Keratinocyte (primary cell): ENCODE results near the gene LSP1. TPM values are rescaled to one million over a fixed set of nuclear protein-coding genes. Genes with fewer than 3 reads are reported as not detected.

Experiments
- DNase-seq: peaks from one replicate; pipeline ENCODE4 v3.0.0-alpha.2; 2011; ENCODE audit warnings: low read depth, missing footprints, low spot score
- FAIRE-seq: peaks from 2 replicates; lab custom pipeline; 2011; peaks lifted over from hg19 to GRCh38; lab: Jason Lieb, UNC
- H2AFZ ChIP-seq: 2 replicates; pipeline ENCODE4 v1.6.0; 2012; ENCODE audit warnings: low read length, control low read depth, inconsistent platforms; ENCODE audit not compliant: control insufficient read depth
- H3K27ac ChIP-seq: 2 replicates; pipeline ENCODE4 v1.5.1; 2011; ENCODE audit warnings: low read length; ENCODE audit not compliant: control insufficient read depth, insufficient read depth
- H3K27me3 ChIP-seq: 3 replicates; pipeline ENCODE4 v1.6.0; 2011; ENCODE audit warnings: low read length; ENCODE audit not compliant: control insufficient read depth, insufficient read depth; ENCODE audit errors: extremely low read depth
- H3K36me3 ChIP-seq, 2 experiments: 2 replicates in 1 of 2; 3 replicates in 1 of 2; pipeline ENCODE4 v1.5.1; 2011; ENCODE audit warnings: low read length in 2 of 2, mild to moderate bottlenecking in 1 of 2; ENCODE audit not compliant: control insufficient read depth in 2 of 2, insufficient read depth in 2 of 2; ENCODE audit errors: extremely low read depth in 1 of 2
- H3K4me1 ChIP-seq: 3 replicates; pipeline ENCODE4 v1.5.1; 2011; ENCODE audit warnings: low read length; ENCODE audit not compliant: control insufficient read depth, insufficient read depth; ENCODE audit errors: extremely low read depth
- H3K4me2 ChIP-seq: 3 replicates; pipeline ENCODE4 v1.6.0; 2011; ENCODE audit warnings: low read depth, low read length; ENCODE audit not compliant: control insufficient read depth, insufficient read depth; ENCODE audit errors: extremely low read depth
- H3K4me3 ChIP-seq, 3 experiments: fragments of 200-600 bp in 1 of 3; sonication (generic) in 1 of 3; 2 replicates in 2 of 3; 3 replicates in 1 of 3; pipeline ENCODE4 v1.5.1; 2011 to 2016; ENCODE audit warnings: low read length in 3 of 3, mild to moderate bottlenecking in 3 of 3, control low read depth in 2 of 3, inconsistent platforms in 1 of 3, low read depth in 1 of 3, mixed read lengths in 1 of 3, mixed run types in 1 of 3, moderate library complexity in 1 of 3; ENCODE audit not compliant: control insufficient read depth in 2 of 3, insufficient read depth in 2 of 3; ENCODE audit errors: extremely low read depth in 1 of 3
- H3K79me2 ChIP-seq: 2 replicates; pipeline ENCODE4 v1.6.0; 2012; ENCODE audit warnings: low read length; ENCODE audit not compliant: control insufficient read depth, insufficient read depth
- H3K9ac ChIP-seq: 3 replicates; pipeline ENCODE4 v1.6.0; 2011; ENCODE audit warnings: low read length; ENCODE audit not compliant: control insufficient read depth, insufficient read depth; ENCODE audit errors: extremely low read depth
- H3K9me1 ChIP-seq: 3 replicates; pipeline ENCODE4 v1.6.0; 2011; ENCODE audit warnings: low read length; ENCODE audit not compliant: control insufficient read depth, insufficient read depth; ENCODE audit errors: extremely low read depth
- H3K9me3 ChIP-seq: 2 replicates; pipeline ENCODE4 v1.5.1; 2012; ENCODE audit warnings: low read depth, low read length; ENCODE audit not compliant: control insufficient read depth
- H4K20me1 ChIP-seq: 3 replicates; pipeline ENCODE4 v1.6.0; 2011; ENCODE audit warnings: low read length; ENCODE audit not compliant: control insufficient read depth, insufficient read depth; ENCODE audit errors: extremely low read depth
- CTCF ChIP-seq, 3 experiments: IDR thresholded peaks in 1 of 3; conservative IDR thresholded peaks in 1 of 3; optimal IDR thresholded peaks in 1 of 3; 2 replicates in 2 of 3; 3 replicates in 1 of 3; pipeline versions ENCODE3 to v1.5.1; 2011; ENCODE audit warnings: low read length in 3 of 3, mild to moderate bottlenecking in 3 of 3, moderate library complexity in 2 of 3, control low read depth in 1 of 3, inconsistent platforms in 1 of 3; ENCODE audit not compliant: insufficient read depth in 2 of 3; ENCODE audit errors: extremely low read depth in 1 of 3
- EZH2 ChIP-seq: IDR thresholded peaks from one replicate; pipeline ENCODE4 v1.6.1; 2012; ENCODE audit warnings: inconsistent platforms, mild to moderate bottlenecking, low read length, moderate library complexity
- dilution Hi-C: fragments of 300-500 bp; cut with MboI; formaldehyde crosslinking; loops from one replicate; pipeline ENCODE4 v1.7.0; 2020; ENCODE audit warnings: low sequenced_read_pairs; ENCODE audit not compliant: extremely low pct_ligation_motif_present
- polyA plus RNA-seq, 5 experiments: library from polyadenylated mRNA; depleted of rRNA in 3 of 5; stranded (reverse) in 3 of 5; stranded (forward) in 1 of 5; unstranded in 1 of 5; fragments of >200 nt; gene quantifications; 1 replicate in 1 of 5; 2 replicates in 3 of 5; 3 replicates in 1 of 5; pipeline versions ENCODE4 v1.2.1 to v1.2.3, GENCODE V29; 2011 to 2012; ENCODE audit warnings: missing spikeins in 2 of 5, low read depth in 1 of 5, low replicate concordance in 1 of 5

The LSP1 gene
- polyA plus RNA-seq, 1 donor (not counting 4 experiments of a cell fraction or from before 2014, with no cell fraction given) = 0.94 TPM

- Histone ChIP-seq H2AFZ (no peak overlapping the region), H3K4me2 (no peak overlapping the region), H4K20me1 (no peaks in the 10 kb centered on the region), H3K36me3 (no peaks in the 10 kb centered on the region), H3K27ac (no peak overlapping the region), H3K27me3 (no peaks in the 10 kb centered on the region), H3K79me2 (no peaks in the 10 kb centered on the region), H3K4me1 (no peaks in the 10 kb centered on the region), H3K4me3 (no peak overlapping the region), H3K9ac (no peak overlapping the region), H3K9me1 (no peaks in the 10 kb centered on the region), H3K9me3 (no peaks in the 10 kb centered on the region)
- DNase-seq (no peak), FAIRE-seq (no peak)
- dilution Hi-C loops = no loop called here
- TF ChIP-seq CTCF (optimal IDR thresholded peaks at IDR 0.05 in 1 of 3, IDR thresholded peaks at IDR 0.05 in 1 of 3, conservative IDR thresholded peaks at IDR 0.05 in 1 of 3; ENCODE audit: extremely low read depth in 1 of 3, insufficient read depth in 2 of 3, low read length in 3 of 3) (no peak), EZH2 (no peak)
Measured at GRCh38 chr11:1936072-1936780, 83.3 kb downstream of the LSP1 start.

DNA sequence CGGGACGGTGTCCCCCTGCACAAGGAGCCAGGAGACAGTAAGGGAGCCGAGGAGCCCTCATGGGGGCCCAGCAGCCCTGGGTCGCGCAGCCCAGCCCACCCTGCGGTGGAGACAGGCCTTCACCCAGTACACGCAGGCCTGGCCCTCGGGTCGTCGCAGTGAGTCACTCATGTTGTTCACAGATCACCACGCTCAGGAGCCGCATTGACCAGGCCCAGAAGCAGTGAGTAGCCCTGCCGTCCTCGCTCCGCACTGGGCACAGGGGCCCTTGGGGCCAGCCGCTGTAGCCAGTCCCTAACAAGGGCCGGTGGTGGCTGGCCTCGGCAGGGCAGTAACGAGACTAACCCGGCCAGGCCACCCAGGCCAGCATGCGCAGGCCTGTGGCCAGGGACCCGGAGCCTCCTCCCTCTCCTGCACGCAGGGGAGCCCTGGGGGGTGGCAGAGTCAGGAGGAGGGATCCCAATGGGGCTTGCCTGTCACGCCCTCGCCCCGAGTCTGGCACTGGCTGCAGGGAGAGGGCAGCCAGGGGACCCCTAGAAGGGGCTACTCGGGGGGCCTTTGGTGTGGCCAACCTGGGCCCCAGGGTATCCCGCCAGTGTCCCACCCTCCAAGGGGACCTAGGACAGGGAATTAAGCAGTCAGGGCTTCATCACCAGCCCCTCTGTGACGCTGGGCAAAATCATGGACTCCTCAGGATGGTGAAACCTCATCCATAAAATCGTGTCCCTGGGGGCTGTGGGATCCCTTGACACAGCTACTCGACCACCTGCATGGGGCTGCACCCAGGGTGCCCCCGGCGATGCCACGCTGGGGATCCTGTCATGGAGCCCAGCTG, 84.1 kb downstream of the LSP1 start:
- H3K4me1 ChIP-seq = no peaks in the 10 kb centered on the region
- H3K4me2 ChIP-seq = no peak overlapping the region
- H4K20me1 ChIP-seq = no peaks in the 10 kb centered on the region
- H3K27me3 ChIP-seq = no peaks in the 10 kb centered on the region
- H3K9me3 ChIP-seq = no peaks in the 10 kb centered on the region
- no peaks in the 10 kb centered on the region for H3K9me1 ChIP-seq
- H3K9ac ChIP-seq = no peak overlapping the region
- H3K36me3 ChIP-seq = no peaks in the 10 kb centered on the region
- no peak overlapping the region for H2AFZ ChIP-seq
- FAIRE-seq = no peak
- dilution Hi-C loops = no loop called here
- TF ChIP-seq EZH2 (no peak), CTCF (optimal IDR thresholded peaks at IDR 0.05 in 1 of 3, IDR thresholded peaks at IDR 0.05 in 1 of 3, conservative IDR thresholded peaks at IDR 0.05 in 1 of 3; ENCODE audit: extremely low read depth in 1 of 3, insufficient read depth in 2 of 3, low read length in 3 of 3) (no peak)
- no peak overlapping the region for H3K27ac ChIP-seq
- no peak overlapping the region for H3K4me3 ChIP-seq
- DNase-seq = no peak
- no peaks in the 10 kb centered on the region for H3K79me2 ChIP-seq
